Measurements from ENCODE around the gene SLC17A7. TPM values are rescaled to one million over a fixed set of nuclear protein-coding genes. Genes with fewer than 3 reads are reported as not detected.

The SLC17A7 gene
- total and polyA plus RNA-seq, 9 of the 15 experiments (the other 6 are each of a cell fraction or from before 2014, with no cell fraction given) = 1.1 to 15.7 (median 2.4) TPM

GRCh38 chr19:49490287-49491029, 49.1 kb upstream of the SLC17A7 start (continued):
- TF ChIP-seq ZMIZ1 (IDR thresholded peaks at IDR 0.05; ENCODE audit: low read depth in 2 of 2, low read length in 2 of 2) (no peak), ZNF695 (CRISPR knock-in tag; IDR thresholded peaks at IDR 0.05) (no peak), ZSCAN32 (CRISPR knock-in tag; IDR thresholded peaks at IDR 0.05) (no peak), ZBTB26 (CRISPR knock-in tag; IDR thresholded peaks at IDR 0.05) (no peak), SIX5 (IDR thresholded peaks at IDR 0.05; ENCODE audit: borderline replicate concordance in 1 of 2, insufficient read depth in 1 of 2, low read depth in 1 of 2, low read length in 2 of 2) (no peak), BHLHE40 (IDR thresholded peaks at IDR 0.05; ENCODE audit: low read length) (no peak)
